HepG2 (cell line): ENCODE measurements around the gene PSMB3. TPM values are rescaled to one million over a fixed set of nuclear protein-coding genes. Genes with fewer than 3 reads are reported as not detected.
A peak's percentile ranks its signal among the peaks of the same experiment; 100 is the strongest.

ENCODE experiments used
- AHDC1 ChIP-seq: sonication (generic); formaldehyde crosslinking; IDR thresholded peaks from 2 replicates; pipeline ENCODE4 v1.5.1; 2020; ENCODE audit warnings: mild to moderate bottlenecking, missing genetic modification reagents, borderline replicate concordance
- BRD4 ChIP-seq: sonication (generic); formaldehyde crosslinking; IDR thresholded peaks from 2 replicates; pipeline ENCODE4 v1.4.0; 2020; ENCODE audit warnings: missing genetic modification reagents
- CERS6 ChIP-seq: sonication (generic); formaldehyde crosslinking; IDR thresholded peaks from 2 replicates; pipeline ENCODE4 v1.5.0; 2020; ENCODE audit warnings: missing genetic modification reagents
- GLMP ChIP-seq: sonication (generic); formaldehyde crosslinking; IDR thresholded peaks from 2 replicates; pipeline ENCODE4 v1.9.0; 2021; ENCODE audit warnings: missing genetic modification reagents, mild to moderate bottlenecking, borderline replicate concordance
- IRF9 ChIP-seq: sonication (generic); formaldehyde crosslinking; IDR thresholded peaks from 2 replicates; pipeline ENCODE4 v1.8.0; 2022; ENCODE audit warnings: missing genetic modification reagents, mild to moderate bottlenecking, borderline replicate concordance
- IRX3 ChIP-seq: sonication (generic); formaldehyde crosslinking; IDR thresholded peaks from 2 replicates; pipeline ENCODE4 v1.8.1; 2023; ENCODE audit warnings: mild to moderate bottlenecking, low read depth, missing genetic modification reagents, borderline replicate concordance
- KLF9 ChIP-seq: IDR thresholded peaks from 2 replicates; pipeline ENCODE4 v1.6.1; 2016; ENCODE audit warnings: low read depth
- NCOA1 ChIP-seq: sonication (generic); formaldehyde crosslinking; IDR thresholded peaks from 2 replicates; pipeline ENCODE4 v1.9.0; 2021; ENCODE audit warnings: missing genetic modification reagents
- RFX1 ChIP-seq: fragments of 450-650 bp; IDR thresholded peaks from 2 replicates; pipeline ENCODE4 v1.6.1; 2017
- SP2 ChIP-seq: sonication (generic); formaldehyde crosslinking; IDR thresholded peaks from 2 replicates; pipeline ENCODE4 v1.5.1; 2020; ENCODE audit warnings: mild to moderate bottlenecking, missing genetic modification reagents
- TBX2 ChIP-seq: sonication (generic); formaldehyde crosslinking; IDR thresholded peaks from 2 replicates; pipeline ENCODE4 v1.5.0; 2020; ENCODE audit warnings: missing genetic modification reagents, mild to moderate bottlenecking, borderline replicate concordance
- ZNF317 ChIP-seq: sonication (generic); formaldehyde crosslinking; IDR thresholded peaks from 2 replicates; pipeline ENCODE4 v1.5.0; 2020; ENCODE audit warnings: mild to moderate bottlenecking, missing genetic modification reagents
- ZNF362 ChIP-seq: sonication (generic); formaldehyde crosslinking; IDR thresholded peaks from 2 replicates; pipeline ENCODE4 v1.4.0; 2020; ENCODE audit warnings: missing genetic modification reagents, mild to moderate bottlenecking, borderline replicate concordance
- ZNF432 ChIP-seq: sonication (generic); formaldehyde crosslinking; IDR thresholded peaks from 2 replicates; pipeline ENCODE4 v1.5.0; 2020; ENCODE audit warnings: missing genetic modification reagents, mild to moderate bottlenecking, borderline replicate concordance
- ZNF546 ChIP-seq: sonication (generic); formaldehyde crosslinking; conservative IDR thresholded peaks from 2 replicates; pipeline ENCODE4 v1.8.1; 2023; ENCODE audit warnings: mild to moderate bottlenecking, missing genetic modification reagents
- polyA plus RNA-seq, 8 experiments: library from polyadenylated mRNA; depleted of rRNA in 3 of 8; stranded (reverse) in 7 of 8; unstranded in 1 of 8; fragments of >200 nt; fragmentation: Illumina TruSeq in 4 of 8; extraction: Trizol in 4 of 8; gene quantifications; 2 replicates each; pipeline versions ENCODE4 v1.2.1 to v1.2.3, GENCODE V29; 2011 to 2016; ENCODE audit warnings: low read depth in 4 of 8, missing spikeins in 1 of 8, mixed read lengths in 1 of 8; ENCODE audit not compliant: insufficient read depth in 1 of 8
- total RNA-seq, 5 experiments: library from RNA; depleted of rRNA; stranded (reverse); fragments of >200 nt; fragmentation: Illumina TruSeq; extraction: Trizol; gene quantifications; 2 replicates each; pipeline ENCODE4 v1.2.3, GENCODE V29; 2016; ENCODE audit warnings: low read depth in 1 of 5

Gene PSMB3
- total and polyA plus RNA-seq, 2 of the 13 experiments (the other 11 are each of a cell fraction or from before 2014, with no cell fraction given): 366 to 517 TPM

- 0 out of 2 replicates have a peak, but pooled peaks have one; percentile 26 for TF ChIP-seq TBX2 (CRISPR knock-in tag)
- no peak for TF ChIP-seq CERS6 (CRISPR knock-in tag)
- no peak for TF ChIP-seq AHDC1 (CRISPR knock-in tag)
- no peak for TF ChIP-seq SP2 (CRISPR knock-in tag)
- TF ChIP-seq ZNF362 (CRISPR knock-in tag): peak; percentile 28; the same call in 1 of the 2 replicates
- no peak for TF ChIP-seq IRF9
- no peak for TF ChIP-seq BRD4 (CRISPR knock-in tag)
- peak; percentile 32; the same call in 1 of the 2 replicates for TF ChIP-seq RFX1
- no peak for TF ChIP-seq IRX3
- TF ChIP-seq KLF9 (CRISPR knock-in tag): no peak
- TF ChIP-seq ZNF432: no peak
- no peak for TF ChIP-seq ZNF546
- TF ChIP-seq ZNF317: no peak
- no peak for TF ChIP-seq NCOA1 (CRISPR knock-in tag)
- TF ChIP-seq GLMP (CRISPR knock-in tag): no peak
Measured at GRCh38 chr17:38742411-38743308, 9.9 kb upstream of the PSMB3 start (continued).
